CD4-positive, CD25-positive, alpha-beta regulatory T cell (primary cell): Measurements from ENCODE around the gene METTL26. TPM values are rescaled to one million over a fixed set of nuclear protein-coding genes. Genes with fewer than 3 reads are reported as not detected.

Experiments
- ATAC-seq, 2 donors: fragments of 150-1000 bp; cut with Tn5 transposase; one replicate each; pipeline ENCODE4 v1.10.0; 2021; ENCODE audit warnings: low read depth in 2 of 2, moderate number of reproducible peaks in 2 of 2, moderate library complexity in 1 of 2
- DNase-seq, 3 donors: peaks; one replicate each; pipeline versions ENCODE4 v3.0.0 to v3.0.0-alpha.2; 2012 to 2022; ENCODE audit warnings: mixed read lengths in 1 of 3
- H3K27ac ChIP-seq: one replicate; pipeline ENCODE4 v1.7.0; 2013; ENCODE audit warnings: mild to moderate bottlenecking, low read length; ENCODE audit not compliant: insufficient read depth, poor library complexity, severe bottlenecking
- H3K27me3 ChIP-seq: one replicate; pipeline ENCODE4 v1.7.0; 2013; ENCODE audit warnings: low read length; ENCODE audit not compliant: control insufficient read depth, insufficient read depth
- H3K36me3 ChIP-seq: one replicate; pipeline ENCODE4 v1.7.0; 2013; ENCODE audit warnings: mild to moderate bottlenecking, low read length, moderate library complexity; ENCODE audit not compliant: control insufficient read depth, insufficient read depth
- H3K4me1 ChIP-seq: 2 replicates; pipeline ENCODE4 v1.7.0; 2013; ENCODE audit warnings: mild to moderate bottlenecking, low read length; ENCODE audit not compliant: insufficient read depth, control insufficient read depth, poor library complexity, severe bottlenecking
- H3K4me3 ChIP-seq: one replicate; pipeline ENCODE4 v1.7.0; 2013; ENCODE audit warnings: low read depth, mild to moderate bottlenecking, low read length, moderate library complexity
- H3K9me3 ChIP-seq, 2 experiments: 1 replicate in 1 of 2; 2 replicates in 1 of 2; pipeline ENCODE4 v1.7.0; 2013; ENCODE audit warnings: low read length in 2 of 2, mild to moderate bottlenecking in 1 of 2, moderate library complexity in 1 of 2; ENCODE audit not compliant: control insufficient read depth in 2 of 2
- H3K27ac Mint-ChIP-seq, 3 donors: one replicate each; pipeline ENCODE4 v1.8.0; 2020 to 2022; ENCODE audit warnings: mild to moderate bottlenecking in 3 of 3, mixed read lengths in 3 of 3, moderate library complexity in 2 of 3
- H3K27me3 Mint-ChIP-seq: one replicate; pipeline ENCODE4 v1.8.0; 2022; ENCODE audit warnings: mild to moderate bottlenecking, mixed read lengths
- H3K36me3 Mint-ChIP-seq: one replicate; pipeline ENCODE4 v1.8.0; 2020; ENCODE audit warnings: mixed read lengths
- H3K4me1 Mint-ChIP-seq, 4 donors: one replicate each; pipeline ENCODE4 v1.8.0; 2020 to 2022; ENCODE audit warnings: mixed read lengths in 4 of 4, mild to moderate bottlenecking in 1 of 4
- H3K4me3 Mint-ChIP-seq, 4 donors: one replicate each; pipeline ENCODE4 v1.8.0; 2020 to 2022; ENCODE audit warnings: mild to moderate bottlenecking in 4 of 4, mixed read lengths in 4 of 4, moderate library complexity in 3 of 4
- H3K9me3 Mint-ChIP-seq, 7 donors: one replicate each; pipeline ENCODE4 v1.8.0; 2020 to 2022; ENCODE audit warnings: mixed read lengths in 7 of 7, mild to moderate bottlenecking in 3 of 7, moderate library complexity in 2 of 7
- polyA plus RNA-seq, 4 donors: library from polyadenylated mRNA; unstranded; fragments of 300-500 nt; fragmentation: Illumina TruSeq; gene quantifications; one replicate each; pipeline ENCODE4 v1.2.3, GENCODE V29; 2021
- total RNA-seq: library from RNA; stranded (reverse); gene quantifications from one replicate; pipeline ENCODE4 v1.2.3, GENCODE V29; 2022

Gene METTL26
- total RNA-seq: 45.3 TPM
- polyA plus RNA-seq: 100 to 1,000 TPM in 2 of 4 donors, 10 to 100 TPM in 2; 82.7 to 133 (median 102) TPM

- Histone ChIP-seq H3K4me3 (peak within 1 kb of the TSS; percentile 78), H3K9me3 (peaks cover 0 to 4% of the 10 kb centered on the region in 2 experiments), H3K4me1 (peaks cover 24% of the 10 kb centered on the region), H3K36me3 (no peaks in the 10 kb centered on the region), H3K27ac (peak within 1 kb of the TSS; percentile 82), H3K27me3 (no peaks in the 10 kb centered on the region)
- peaks cover 8% of the 10 kb centered on the region for H3K27me3 Mint-ChIP-seq
- peaks cover 0 to 12% (median 4%) of the 10 kb centered on the region in 4 donors for H3K4me1 Mint-ChIP-seq
- DNase-seq (peak; percentile 90 to 96 (median 93)), ATAC-seq (peak; percentile 88 to 89)
- H3K27ac Mint-ChIP-seq: peak within 1 kb of the TSS; percentile 96 to 99 (median 98)
- no peaks in the 10 kb centered on the region for H3K36me3 Mint-ChIP-seq
- H3K4me3 Mint-ChIP-seq: peak within 1 kb of the TSS; percentile 97 to 100 (median 98)
- peaks cover 0 to 3% (median 0%) of the 10 kb centered on the region in 7 donors for H3K9me3 Mint-ChIP-seq
These were observed at the start of gene METTL26 for GRCh38 chr16:636206-637080. Gene METTL26, minus strand, starts transcription at chr16:636305. Its CDS starts 15 bp downstream, at chr16:636290.

- Histone ChIP-seq H3K27me3 (no peaks in the 10 kb centered on the region), H3K4me3 (no peak overlapping the region), H3K36me3 (peaks cover 12% of the 10 kb centered on the region), H3K9me3 (no peaks in the 10 kb centered on the region), H3K4me1 (peaks cover 46% of the 10 kb centered on the region), H3K27ac (peak overlapping the region; percentile 73)
- no peak overlapping the region for H3K4me3 Mint-ChIP-seq
- peaks cover 0 to 49% (median 6%) of the 10 kb centered on the region in 4 donors for H3K4me1 Mint-ChIP-seq
- ATAC-seq (no peak), DNase-seq (no peak)
- no peaks in the 10 kb centered on the region for H3K27me3 Mint-ChIP-seq
- no peak overlapping the region for H3K27ac Mint-ChIP-seq
- peaks cover 3% of the 10 kb centered on the region for H3K36me3 Mint-ChIP-seq
- H3K9me3 Mint-ChIP-seq: no peaks in the 10 kb centered on the region
These were observed 49.0 kb upstream of the METTL26 start for GRCh38 chr16:684961-685696.

- peaks cover 3% of the 10 kb centered on the region for H3K36me3 Mint-ChIP-seq
- no peaks in the 10 kb centered on the region for H3K9me3 Mint-ChIP-seq
- Histone ChIP-seq H3K4me3 (no peak within 1 kb of the TSS), H3K27ac (peak within 1 kb of the TSS; percentile 73), H3K27me3 (no peaks in the 10 kb centered on the region), H3K9me3 (no peaks in the 10 kb centered on the region), H3K4me1 (peaks cover 42% of the 10 kb centered on the region), H3K36me3 (peaks cover 12% of the 10 kb centered on the region)
- no peaks in the 10 kb centered on the region for H3K27me3 Mint-ChIP-seq
- ATAC-seq: peak; percentile 75 to 80
- H3K4me1 Mint-ChIP-seq: peaks cover 0 to 42% (median 3%) of the 10 kb centered on the region in 4 donors
- peak; percentile 93 to 97 (median 96) for DNase-seq
- peak within 1 kb of the TSS in 2 of 3 donors; percentile 31 to 83 for H3K27ac Mint-ChIP-seq
- peak within 1 kb of the TSS; percentile 77 to 86 (median 82) for H3K4me3 Mint-ChIP-seq
These were observed 48.1 kb upstream of the METTL26 start, which contains the start of gene JMJD8 for GRCh38 chr16:684071-684794. Gene JMJD8, minus strand, starts transcription at chr16:684334. Its CDS starts 15 bp downstream, at chr16:684319.

- Mint-ChIP-seq H3K27ac (peak overlapping the region in 2 of 3 donors; percentile 31 to 83), H3K9me3 (no peaks in the 10 kb centered on the region), H3K36me3 (peaks cover 3% of the 10 kb centered on the region), H3K4me1 (peaks cover 0 to 38% (median 5%) of the 10 kb centered on the region in 4 donors), H3K27me3 (no peaks in the 10 kb centered on the region), H3K4me3 (peak overlapping the region; percentile 76 to 86 (median 82))
- H3K27ac ChIP-seq: peak overlapping the region; percentile 73
- peaks cover 43% of the 10 kb centered on the region for H3K4me1 ChIP-seq
- no peak for DNase-seq
- no peaks in the 10 kb centered on the region for H3K27me3 ChIP-seq
- H3K9me3 ChIP-seq: no peaks in the 10 kb centered on the region
- no peak for ATAC-seq
- peaks cover 12% of the 10 kb centered on the region for H3K36me3 ChIP-seq
- H3K4me3 ChIP-seq: no peak overlapping the region
These were observed 47.4 kb upstream of the METTL26 start for GRCh38 chr16:683396-684070.

- DNase-seq (no peak), ATAC-seq (no peak)
- H3K27ac Mint-ChIP-seq: peak overlapping the region in 2 of 3 donors; percentile 85 to 86
- H3K9me3 ChIP-seq: no peaks in the 10 kb centered on the region
- H3K27ac ChIP-seq: peak overlapping the region; percentile 73
- no peaks in the 10 kb centered on the region for H3K27me3 ChIP-seq
- peak overlapping the region; percentile 76 to 86 (median 80) for H3K4me3 Mint-ChIP-seq
- peaks cover 12% of the 10 kb centered on the region for H3K36me3 ChIP-seq
- H3K4me1 Mint-ChIP-seq: peaks cover 0 to 38% (median 5%) of the 10 kb centered on the region in 4 donors
- H3K27me3 Mint-ChIP-seq: no peaks in the 10 kb centered on the region
- peaks cover 43% of the 10 kb centered on the region for H3K4me1 ChIP-seq
- no peaks in the 10 kb centered on the region for H3K9me3 Mint-ChIP-seq
- H3K36me3 Mint-ChIP-seq: peaks cover 3% of the 10 kb centered on the region
- H3K4me3 ChIP-seq: no peak overlapping the region
These were observed 46.6 kb upstream of the METTL26 start for GRCh38 chr16:682493-683395.

GRCh38 chr16:681746-682427 lies 45.8 kb upstream of the METTL26 start:
- ATAC-seq: no peak
- no peaks in the 10 kb centered on the region for H3K27me3 ChIP-seq
- peaks cover 43% of the 10 kb centered on the region for H3K4me1 ChIP-seq

More at GRCh38 chr16:681746-682427, 45.8 kb upstream of the METTL26 start:
- H3K4me3 Mint-ChIP-seq: peak overlapping the region; percentile 76 to 86 (median 76)
- no peaks in the 10 kb centered on the region for H3K9me3 ChIP-seq
- no peaks in the 10 kb centered on the region for H3K27me3 Mint-ChIP-seq
- peaks cover 9% of the 10 kb centered on the region for H3K36me3 ChIP-seq
- no peak overlapping the region for H3K27ac ChIP-seq
- no peak overlapping the region for H3K4me3 ChIP-seq
- no peak for DNase-seq
- H3K27ac Mint-ChIP-seq: peak overlapping the region in 2 of 3 donors; percentile 69 to 85
- no peaks in the 10 kb centered on the region for H3K9me3 Mint-ChIP-seq
- peaks cover 0 to 41% (median 5%) of the 10 kb centered on the region in 4 donors for H3K4me1 Mint-ChIP-seq
- H3K36me3 Mint-ChIP-seq: peaks cover 3% of the 10 kb centered on the region
